Activated naive CD8-positive, alpha-beta T cell (primary cell): ENCODE data around the gene TNFRSF13B.
"Not testable (repeated sequence)": the region's sequence is repeated elsewhere in the genome, so short reads cannot be mapped to it uniquely, and the experiment has no call there.

Experiments used
- H3K27ac Mint-ChIP-seq: one replicate; pipeline ENCODE4 v1.8.0; 2021; ENCODE audit warnings: mixed read lengths
- H3K27me3 Mint-ChIP-seq: one replicate; pipeline ENCODE4 v1.8.0; 2021; ENCODE audit warnings: mixed read lengths
- H3K36me3 Mint-ChIP-seq: one replicate; pipeline ENCODE4 v1.8.0; 2021; ENCODE audit warnings: mixed read lengths
- H3K4me1 Mint-ChIP-seq: one replicate; pipeline ENCODE4 v1.8.0; 2021; ENCODE audit warnings: low read depth, mixed read lengths
- H3K4me3 Mint-ChIP-seq: one replicate; pipeline ENCODE4 v1.8.0; 2021; ENCODE audit warnings: mild to moderate bottlenecking, mixed read lengths
- H3K9me3 Mint-ChIP-seq: one replicate; pipeline ENCODE4 v1.8.0; 2021; ENCODE audit warnings: low read depth, mixed read lengths

The TNFRSF13B gene

DNA sequence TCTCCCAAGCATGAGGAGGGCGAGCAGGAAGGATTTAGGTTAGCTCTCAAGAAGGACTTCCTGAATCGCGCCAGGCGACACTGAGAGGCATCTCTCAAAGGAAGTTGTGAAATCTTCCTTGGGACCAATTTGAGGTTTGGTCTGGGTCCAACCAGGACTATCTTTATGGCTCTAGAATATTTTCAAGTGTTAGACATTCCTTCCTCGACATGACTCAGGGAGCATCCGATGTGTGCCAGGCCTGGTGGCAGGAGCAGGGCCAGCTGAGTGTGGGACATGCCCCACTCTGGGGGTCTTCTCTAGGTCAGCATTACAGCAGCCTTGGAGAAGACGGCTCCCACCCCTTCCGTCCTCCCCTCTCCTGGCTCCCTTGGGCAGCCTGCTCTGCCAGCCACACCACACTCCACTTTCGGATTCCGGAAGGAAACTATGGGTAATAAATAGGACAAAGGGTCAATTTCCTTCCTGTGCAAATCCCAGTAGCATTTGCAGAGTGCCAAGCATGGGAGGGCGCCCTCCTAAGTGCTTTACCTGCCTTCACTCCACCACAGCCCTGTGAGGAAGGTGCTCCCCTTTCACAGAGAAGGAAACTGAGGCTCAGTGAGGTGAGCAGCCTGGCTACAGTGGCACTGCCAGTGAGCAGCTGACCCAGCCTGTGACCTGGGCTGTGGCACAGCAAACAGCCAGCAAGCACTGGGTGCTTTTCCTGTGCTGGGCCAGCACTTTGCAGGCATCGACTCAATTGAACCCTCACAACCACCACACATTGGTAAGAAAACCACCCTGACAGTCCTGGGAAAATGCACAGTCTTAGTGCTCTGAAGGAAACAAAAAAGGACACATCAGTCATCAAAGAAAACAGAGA, 39.4 kb upstream of the TNFRSF13B start:
- H3K36me3 Mint-ChIP-seq, H3K27ac Mint-ChIP-seq, H3K4me3 Mint-ChIP-seq, H3K27me3 Mint-ChIP-seq, H3K4me1 Mint-ChIP-seq, H3K9me3 Mint-ChIP-seq: not testable (repeated sequence)

DNA sequence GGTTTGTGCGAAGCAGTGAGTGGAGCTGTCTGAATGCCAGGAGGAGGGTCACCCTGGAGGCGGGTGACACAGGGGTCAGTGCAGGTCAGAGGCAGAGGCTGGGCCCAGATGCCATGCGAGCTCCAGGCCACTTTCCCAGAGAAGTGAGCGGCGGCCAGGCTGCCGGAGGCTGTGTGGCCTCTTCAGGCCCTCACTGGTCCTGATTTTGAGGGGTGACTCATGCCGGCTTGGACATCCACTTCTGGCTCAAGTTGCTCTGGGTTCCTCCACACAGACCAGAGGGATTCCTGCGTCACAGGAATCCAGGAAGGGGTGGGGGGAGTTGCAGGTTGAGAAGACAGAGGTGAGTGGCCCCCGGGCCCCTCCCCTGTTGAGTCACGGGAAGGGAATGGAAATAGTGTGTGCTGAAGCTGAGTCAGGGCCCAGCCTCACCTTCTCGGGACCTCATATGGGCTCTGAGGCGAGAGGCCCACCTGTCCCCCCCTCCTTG, 38.7 kb upstream of the TNFRSF13B start:
- not testable (repeated sequence) for H3K27me3 Mint-ChIP-seq, H3K9me3 Mint-ChIP-seq, H3K36me3 Mint-ChIP-seq, H3K4me3 Mint-ChIP-seq, H3K27ac Mint-ChIP-seq, H3K4me1 Mint-ChIP-seq

DNA sequence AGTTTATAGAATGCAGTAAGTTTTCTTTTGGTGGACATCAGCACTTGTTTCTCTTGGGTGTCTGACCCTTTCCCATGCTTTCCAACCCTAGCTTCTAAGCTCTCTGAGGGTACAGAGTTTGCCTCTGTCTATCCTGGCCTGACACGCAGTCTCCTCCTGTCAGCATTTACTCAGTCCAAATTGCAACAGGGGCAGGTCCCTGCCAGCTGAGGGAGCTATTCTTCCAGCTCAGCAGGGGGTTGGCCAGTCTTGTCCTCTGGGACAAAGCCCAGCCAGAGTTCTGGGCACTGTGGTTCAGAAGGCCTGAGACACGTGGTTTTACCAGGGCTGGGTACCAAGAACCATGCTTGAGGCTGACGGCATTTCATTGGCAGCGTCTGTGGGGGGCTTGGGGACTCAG, 38.1 kb upstream of the TNFRSF13B start:
- H3K4me1 Mint-ChIP-seq, H3K36me3 Mint-ChIP-seq, H3K27me3 Mint-ChIP-seq, H3K27ac Mint-ChIP-seq, H3K4me3 Mint-ChIP-seq, H3K9me3 Mint-ChIP-seq: not testable (repeated sequence)

DNA sequence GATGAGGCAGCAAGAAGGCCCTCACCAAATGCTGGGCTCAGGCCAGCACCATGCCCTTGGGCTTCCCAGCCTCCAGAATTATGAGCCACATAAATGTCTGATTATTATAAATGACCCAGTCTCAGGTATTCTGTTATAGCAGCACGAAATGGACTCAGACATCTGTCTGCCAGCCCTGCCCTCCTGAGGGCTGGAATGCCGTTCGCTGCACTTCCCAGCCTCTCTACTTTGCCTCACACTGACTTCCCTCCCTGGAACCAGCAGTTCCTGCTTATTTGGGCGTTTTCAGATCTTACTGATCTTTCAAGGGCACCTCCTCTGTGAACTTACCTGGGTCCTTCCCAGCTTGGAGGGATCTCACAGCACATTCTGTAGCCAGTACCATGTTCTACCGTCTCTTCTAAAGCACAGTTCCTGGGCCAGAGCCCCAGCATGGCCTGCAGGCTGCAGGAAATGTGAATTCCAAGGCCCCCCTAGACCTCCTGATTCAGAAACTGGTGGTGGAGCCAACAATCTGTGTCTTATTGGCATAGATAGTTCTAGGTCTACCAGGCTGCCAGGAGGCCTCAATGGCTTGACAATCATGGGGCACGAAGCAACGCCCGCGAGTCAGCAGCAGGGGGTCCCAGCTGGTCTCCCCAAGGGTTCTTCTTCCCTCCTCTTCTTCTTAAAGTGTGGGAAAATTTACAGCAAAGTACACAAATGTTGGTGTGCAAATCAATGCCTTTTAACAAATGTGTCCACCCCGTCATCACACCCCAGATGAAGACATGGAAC, 36.9 kb upstream of the TNFRSF13B start:
- not testable (repeated sequence) for H3K9me3 Mint-ChIP-seq, H3K27me3 Mint-ChIP-seq, H3K36me3 Mint-ChIP-seq, H3K27ac Mint-ChIP-seq, H3K4me1 Mint-ChIP-seq, H3K4me3 Mint-ChIP-seq

DNA sequence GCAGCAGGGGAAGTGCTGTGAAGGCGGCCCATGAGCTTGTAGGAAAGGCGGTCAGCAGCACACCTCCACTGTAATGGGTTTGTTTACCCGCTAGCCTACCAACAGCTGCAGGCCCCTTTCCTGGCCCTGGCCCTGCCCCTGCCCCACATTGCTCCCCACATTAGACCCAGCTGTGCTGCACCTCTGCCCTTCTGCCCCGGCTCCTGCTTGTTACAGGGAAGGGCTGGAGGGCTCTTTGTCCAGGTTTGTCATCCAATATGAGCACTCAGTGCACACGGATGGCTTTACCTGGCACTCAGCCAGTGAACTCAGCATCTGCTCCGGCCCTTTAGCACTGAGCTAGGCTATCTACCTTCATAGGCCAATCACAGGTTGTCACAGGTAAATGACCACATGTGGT, 36.0 kb upstream of the TNFRSF13B start:
- not testable (repeated sequence) for H3K9me3 Mint-ChIP-seq, H3K4me3 Mint-ChIP-seq, H3K27ac Mint-ChIP-seq, H3K4me1 Mint-ChIP-seq, H3K36me3 Mint-ChIP-seq, H3K27me3 Mint-ChIP-seq

DNA sequence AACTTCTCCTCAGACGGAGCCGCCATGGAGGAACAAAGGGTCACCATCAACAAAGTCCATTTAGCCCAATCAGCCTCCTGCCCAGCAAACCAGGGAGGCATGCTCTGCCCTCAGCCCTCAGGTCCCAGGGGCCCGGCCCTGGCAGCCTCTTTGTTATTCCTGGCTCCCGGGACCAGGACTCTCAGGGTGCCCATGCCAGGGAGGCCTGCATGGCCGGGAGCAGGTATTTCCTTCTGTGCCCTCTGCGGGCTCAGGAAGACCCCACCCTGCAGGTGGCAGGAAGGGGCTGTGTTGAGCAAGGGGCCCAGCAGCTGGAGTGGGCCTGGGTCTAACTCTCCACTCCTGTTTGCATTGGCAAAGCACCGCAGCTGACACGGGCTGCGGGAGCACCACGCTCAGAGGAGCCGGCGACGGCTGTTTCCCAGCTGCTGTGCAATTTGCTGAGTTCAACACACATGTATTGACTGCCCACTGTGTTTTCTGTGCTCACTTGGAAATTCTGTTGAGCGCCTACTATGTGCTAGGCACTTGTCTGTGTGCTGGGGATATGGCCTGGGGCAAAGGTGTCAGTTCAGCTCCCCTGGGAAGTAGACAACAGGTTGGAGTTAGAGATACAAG, 33.2 kb upstream of the TNFRSF13B start:
- H3K36me3 Mint-ChIP-seq, H3K27ac Mint-ChIP-seq, H3K4me1 Mint-ChIP-seq, H3K27me3 Mint-ChIP-seq, H3K9me3 Mint-ChIP-seq, H3K4me3 Mint-ChIP-seq: not testable (repeated sequence)

DNA sequence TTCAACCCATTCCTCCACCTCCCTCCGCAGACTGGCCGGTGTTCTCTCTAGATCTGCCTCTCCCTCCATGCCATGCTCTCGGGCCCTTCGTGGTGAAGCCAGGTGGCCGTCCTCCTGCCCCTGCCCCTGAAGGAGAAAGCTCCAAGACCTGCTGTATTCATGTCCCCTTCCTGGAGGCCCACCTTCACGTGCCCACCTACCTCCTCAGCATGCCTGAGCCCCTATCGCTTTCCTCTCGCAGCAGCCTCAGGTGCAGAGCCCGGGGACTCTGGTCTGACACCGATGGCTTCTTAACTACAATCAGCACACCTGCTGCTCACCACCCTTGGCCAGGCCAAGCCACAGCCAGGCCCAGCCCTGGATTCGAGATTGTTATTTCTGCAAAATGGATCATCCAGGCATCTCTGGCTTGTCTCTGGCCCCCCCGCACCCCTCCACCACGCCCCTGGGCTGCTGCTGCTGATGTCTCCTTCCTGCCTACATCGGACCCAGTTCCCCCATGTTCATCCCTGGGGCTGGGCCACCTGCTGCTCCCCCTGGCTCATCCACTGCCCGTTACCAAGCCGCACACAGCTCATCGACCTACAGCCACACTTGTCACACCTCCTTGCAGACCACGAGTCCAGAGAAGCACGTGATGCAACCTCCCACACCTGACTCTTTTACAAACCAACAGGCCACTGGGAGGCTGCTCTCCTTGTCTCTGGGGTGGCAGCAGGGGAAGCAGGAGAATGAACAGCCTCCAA, 32.5 kb upstream of the TNFRSF13B start:
- H3K27ac Mint-ChIP-seq: no peak overlapping the region
- H3K36me3 Mint-ChIP-seq: no peaks in the 10 kb centered on the region
- no peaks in the 10 kb centered on the region for H3K9me3 Mint-ChIP-seq
- H3K4me1 Mint-ChIP-seq: no peaks in the 10 kb centered on the region
- no peaks in the 10 kb centered on the region for H3K27me3 Mint-ChIP-seq
- no peak overlapping the region for H3K4me3 Mint-ChIP-seq

DNA sequence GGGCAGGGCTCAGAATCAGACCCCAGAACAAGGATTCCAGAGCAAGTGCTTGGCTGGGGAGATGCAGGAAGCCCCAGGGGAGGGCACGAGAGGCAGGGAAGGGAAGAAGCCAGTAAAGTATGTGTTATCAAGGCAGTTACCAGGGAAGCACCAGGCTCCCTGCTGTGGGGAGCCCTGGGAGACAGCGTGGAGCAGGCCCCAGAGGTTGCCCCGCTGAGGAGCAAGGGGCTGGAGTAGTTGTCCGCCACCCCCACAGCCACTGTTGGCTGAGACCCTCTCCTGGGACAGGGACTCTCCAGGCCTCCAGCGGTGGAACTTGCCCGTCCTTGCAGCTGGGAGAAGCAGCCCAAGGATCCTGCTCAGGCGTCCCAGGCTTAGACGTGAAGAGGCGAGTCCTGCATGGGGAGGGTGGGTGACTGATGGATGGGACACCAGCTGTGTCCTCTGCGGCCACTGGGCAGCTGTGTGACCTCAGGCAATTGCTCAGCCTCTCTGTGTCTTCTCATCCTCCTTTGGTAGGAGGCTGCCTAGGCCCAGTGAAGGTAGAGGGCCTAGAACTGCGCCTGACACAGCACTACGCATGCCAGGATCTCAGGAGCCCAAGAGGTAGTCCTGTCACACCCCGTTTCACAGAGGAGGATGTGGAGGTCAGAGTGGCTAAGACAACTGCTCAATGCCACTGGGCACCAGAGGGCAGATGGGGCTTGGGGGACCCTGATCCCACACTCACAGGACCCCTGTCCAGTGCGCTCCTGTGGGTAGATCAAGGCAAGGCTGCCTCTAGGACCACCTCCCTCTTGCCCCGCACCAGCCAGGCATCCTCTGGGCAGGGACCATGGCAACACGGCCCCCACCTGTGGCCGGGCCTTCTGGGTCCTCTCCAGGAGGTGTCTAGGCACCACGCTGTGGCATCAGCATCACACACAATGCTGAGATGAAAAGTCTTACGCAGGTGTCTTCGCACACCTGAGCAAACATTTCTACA, 31.1 kb upstream of the TNFRSF13B start:
- not testable (repeated sequence) for H3K9me3 Mint-ChIP-seq, H3K27me3 Mint-ChIP-seq, H3K4me1 Mint-ChIP-seq, H3K27ac Mint-ChIP-seq, H3K36me3 Mint-ChIP-seq, H3K4me3 Mint-ChIP-seq

DNA sequence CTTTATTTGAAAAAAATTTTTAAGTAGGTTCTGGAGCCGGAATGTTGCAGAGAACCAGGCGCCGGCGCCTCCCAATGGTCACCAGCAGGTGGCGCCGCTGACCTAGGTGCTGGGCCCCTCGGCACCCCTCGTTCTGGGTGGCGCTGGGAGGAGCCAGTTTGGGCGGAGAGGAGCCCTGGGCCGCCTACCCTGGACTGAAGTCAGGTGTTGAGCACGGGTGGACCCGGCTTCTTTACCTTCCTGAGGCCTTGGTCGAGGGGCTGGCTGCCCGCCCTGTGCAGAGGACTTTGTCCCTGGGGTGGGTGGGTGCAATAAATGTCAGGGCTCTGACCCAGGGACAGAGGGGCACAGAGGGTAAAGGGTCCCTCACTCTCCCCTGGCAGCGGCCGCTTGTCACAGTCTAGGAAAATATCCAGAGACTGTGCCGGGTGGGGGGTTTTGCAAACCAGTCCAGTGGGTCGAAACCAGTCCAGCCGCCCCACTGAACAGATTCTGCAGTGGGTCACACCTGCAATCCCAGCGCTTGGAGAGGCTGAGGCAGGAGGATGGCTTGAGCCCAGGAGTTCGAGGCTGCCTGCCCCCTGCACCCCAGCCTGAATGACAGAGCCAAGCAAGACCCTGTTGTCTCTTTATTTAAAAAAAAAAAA, 30.1 kb upstream of the TNFRSF13B start:
- no peaks in the 10 kb centered on the region for H3K27me3 Mint-ChIP-seq
- no peak overlapping the region for H3K27ac Mint-ChIP-seq
- no peaks in the 10 kb centered on the region for H3K9me3 Mint-ChIP-seq
- H3K36me3 Mint-ChIP-seq: no peaks in the 10 kb centered on the region
- no peak overlapping the region for H3K4me3 Mint-ChIP-seq
- no peaks in the 10 kb centered on the region for H3K4me1 Mint-ChIP-seq

DNA sequence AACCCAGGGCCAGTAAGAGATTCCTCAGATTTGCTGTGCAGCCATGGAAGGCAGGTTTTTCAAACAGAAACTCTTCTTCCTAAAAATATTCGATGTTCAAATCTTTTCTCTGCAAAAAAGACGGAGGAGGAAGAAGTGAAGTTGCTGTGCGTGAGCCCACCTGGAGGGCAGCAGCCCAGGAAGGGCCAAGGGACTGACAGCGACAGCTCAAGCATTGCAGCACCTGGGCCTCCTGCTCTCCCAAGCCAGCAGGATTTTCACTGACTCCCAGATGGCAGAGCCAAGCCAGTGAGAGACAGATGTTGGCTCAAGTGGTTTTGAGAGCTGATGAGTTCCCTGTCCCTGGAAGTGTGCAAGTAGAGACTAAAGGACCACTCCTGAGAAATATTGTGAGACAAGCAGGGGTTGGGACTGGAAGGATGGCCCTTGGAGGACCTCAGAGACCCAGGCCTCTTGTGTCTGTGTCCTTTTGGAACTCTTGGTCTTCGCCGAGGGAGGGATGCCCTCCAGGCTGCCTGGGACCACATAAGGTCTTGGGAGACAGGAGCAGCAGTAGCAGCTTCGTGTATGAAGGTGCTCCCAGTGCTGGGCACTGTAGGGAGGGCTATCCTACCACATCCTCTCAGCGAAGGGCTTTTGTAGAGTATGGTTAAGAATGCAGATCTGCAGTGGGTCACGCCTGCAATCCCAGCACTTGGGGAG, 29.3 kb upstream of the TNFRSF13B start:
- no peaks in the 10 kb centered on the region for H3K36me3 Mint-ChIP-seq
- no peaks in the 10 kb centered on the region for H3K27me3 Mint-ChIP-seq
- no peaks in the 10 kb centered on the region for H3K9me3 Mint-ChIP-seq
- no peak overlapping the region for H3K4me3 Mint-ChIP-seq
- no peaks in the 10 kb centered on the region for H3K4me1 Mint-ChIP-seq
- no peak overlapping the region for H3K27ac Mint-ChIP-seq

DNA sequence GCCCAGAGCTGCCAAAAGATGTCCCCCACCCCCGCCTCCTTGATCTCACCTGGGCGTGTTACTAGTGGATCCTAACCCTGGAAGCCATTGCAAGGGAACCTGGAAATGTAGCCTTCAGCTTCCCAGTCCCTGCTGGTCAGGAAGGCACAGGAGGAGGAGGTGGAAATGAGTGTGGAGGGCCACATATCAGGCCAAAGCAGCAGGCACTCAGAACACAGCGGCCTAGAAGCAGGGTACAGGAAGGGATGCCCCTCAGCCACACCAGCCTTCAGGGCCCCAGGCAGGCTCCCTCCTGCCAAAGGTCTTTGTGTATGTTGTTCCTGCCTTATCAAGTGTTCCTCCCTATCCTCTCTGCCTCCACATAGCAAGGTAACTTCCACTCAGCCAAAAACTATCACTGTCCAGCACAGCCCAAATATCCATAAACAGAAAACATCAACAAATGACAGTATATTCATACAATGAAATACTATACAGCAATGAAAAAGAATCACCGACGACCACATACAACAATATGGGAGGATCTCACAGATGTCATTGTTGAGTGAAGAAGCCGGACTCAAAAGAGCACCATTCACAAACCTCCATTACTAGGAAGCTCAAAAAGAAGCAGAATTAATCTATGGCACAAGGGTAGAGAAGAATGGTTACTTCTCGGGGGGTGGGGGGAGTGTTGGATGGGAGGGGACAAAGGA, 28.2 kb upstream of the TNFRSF13B start:
- Mint-ChIP-seq H3K36me3 (no peaks in the 10 kb centered on the region), H3K27ac (no peak overlapping the region), H3K27me3 (no peaks in the 10 kb centered on the region), H3K4me1 (no peaks in the 10 kb centered on the region), H3K4me3 (no peak overlapping the region), H3K9me3 (no peaks in the 10 kb centered on the region)

DNA sequence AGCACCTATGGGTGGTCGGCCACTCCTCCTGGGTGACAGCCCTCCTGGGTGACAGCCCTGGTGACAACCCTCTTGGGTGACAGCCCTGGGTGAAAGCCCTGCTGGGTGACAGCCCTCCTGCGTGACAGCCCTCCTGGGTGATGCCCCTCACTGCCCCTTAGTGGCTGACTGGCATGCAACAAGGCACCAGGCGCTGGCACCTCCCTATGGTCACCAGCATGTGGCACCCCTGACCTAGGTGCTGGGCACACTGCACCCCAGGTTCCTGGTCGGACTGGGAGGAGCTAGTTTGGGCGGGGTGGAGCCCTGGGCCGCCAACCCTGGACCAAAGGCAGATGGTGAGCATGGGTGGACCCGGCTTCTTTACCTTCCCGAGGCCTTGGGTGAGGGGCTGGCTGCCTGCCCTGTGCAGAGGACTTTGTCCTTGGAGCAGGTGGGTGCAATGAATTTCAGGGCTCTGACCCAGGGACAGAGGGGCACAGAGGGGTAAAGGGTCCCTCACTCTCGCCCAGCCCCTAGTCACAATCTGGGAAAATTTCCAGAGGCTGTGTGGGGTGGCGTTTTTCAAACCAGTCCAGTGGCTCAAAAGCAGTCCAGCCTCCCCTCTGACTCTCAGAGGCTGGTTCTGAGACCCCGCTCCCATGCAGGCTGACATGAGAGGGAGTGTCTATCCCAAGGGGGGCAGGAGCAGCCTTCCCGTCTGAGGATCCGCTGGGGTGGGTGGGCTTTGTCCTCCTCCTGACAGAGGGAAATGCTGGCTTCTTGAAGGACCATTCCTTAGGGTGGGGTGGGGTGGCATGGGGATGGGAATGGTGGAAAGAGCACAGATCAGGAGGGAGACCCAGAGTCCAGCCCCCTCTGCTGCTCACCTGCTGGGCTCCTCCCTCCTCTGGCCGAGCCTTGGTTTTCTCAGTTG, 25.9 kb upstream of the TNFRSF13B start:
- Mint-ChIP-seq H3K27me3 (no peaks in the 10 kb centered on the region), H3K36me3 (no peaks in the 10 kb centered on the region), H3K27ac (no peak overlapping the region), H3K4me1 (no peaks in the 10 kb centered on the region), H3K9me3 (no peaks in the 10 kb centered on the region), H3K4me3 (no peak overlapping the region)
